DMS 273 treated with DMSO at 0.1 percent for 48 hours (cell line): ENCODE data around the gene TRIM32.

Source experiments
- DNase-seq: peaks from one replicate; lab custom pipeline; 2025; lab: John Stamatoyannopoulos, UW

Gene TRIM32

GRCh38 chr9:116705531-116705930, 18.4 kb downstream of the TRIM32 start:
- DNase-seq: no peak

GRCh38 chr9:116706310-116707290, 19.5 kb downstream of the TRIM32 start:
- DNase-seq: no peak

- no peak for DNase-seq
These were observed 25.7 kb downstream of the TRIM32 start for GRCh38 chr9:116712781-116713180.

GRCh38 chr9:116713271-116713670, 26.2 kb downstream of the TRIM32 start:
- DNase-seq: no peak

GRCh38 chr9:116715751-116716150, 28.6 kb downstream of the TRIM32 start:
- DNase-seq: no peak

- no peak for DNase-seq
These were observed 29.3 kb downstream of the TRIM32 start for GRCh38 chr9:116716438-116716837.

GRCh38 chr9:116717150-116717549, 30.0 kb downstream of the TRIM32 start:
- no peak for DNase-seq

GRCh38 chr9:116718111-116718510, 31.0 kb downstream of the TRIM32 start:
- DNase-seq: no peak

- DNase-seq: no peak
These were observed 33.0 kb downstream of the TRIM32 start for GRCh38 chr9:116720111-116720510.

- DNase-seq: no peak
These were observed 34.3 kb downstream of the TRIM32 start for GRCh38 chr9:116721411-116721810.

- no peak for DNase-seq
These were observed 34.8 kb downstream of the TRIM32 start for GRCh38 chr9:116721944-116722343.

- DNase-seq: no peak
These were observed 37.0 kb downstream of the TRIM32 start for GRCh38 chr9:116724123-116724522.

GRCh38 chr9:116726602-116727001, 39.5 kb downstream of the TRIM32 start:
- DNase-seq: no peak

- DNase-seq: no peak
These were observed 46.0 kb downstream of the TRIM32 start for GRCh38 chr9:116733010-116733641.

GRCh38 chr9:116736399-116737151, 49.5 kb downstream of the TRIM32 start:
- no peak for DNase-seq

GRCh38 chr9:116737152-116737546, 50.0 kb downstream of the TRIM32 start:
- DNase-seq: peak; percentile 36

- DNase-seq: no peak
These were observed 54.1 kb downstream of the TRIM32 start for GRCh38 chr9:116741086-116741740.

GRCh38 chr9:116741742-116742141, 54.6 kb downstream of the TRIM32 start:
- no peak for DNase-seq

GRCh38 chr9:116749176-116749575, 62.1 kb downstream of the TRIM32 start:
- no peak for DNase-seq

GRCh38 chr9:116749772-116750171, 62.7 kb downstream of the TRIM32 start:
- no peak for DNase-seq

- DNase-seq: no peak
These were observed 63.4 kb downstream of the TRIM32 start for GRCh38 chr9:116750510-116750909.
